IMR-90 (cell line): ENCODE measurements around the gene IGHMBP2. TPM values are rescaled to one million over a fixed set of nuclear protein-coding genes. Genes with fewer than 3 reads are reported as not detected.

Experiments used
- ATAC-seq: fragments of 200-7000 bp; cut with Tn5 transposase; 2 replicates; pipeline ENCODE4 v1.9.1; 2020; ENCODE audit warnings: low read depth, mild to moderate bottlenecking, moderate library complexity
- BruUV-seq: library from RNA; stranded (reverse); fragments of 400-500 nt; replicated peaks from 2 replicates; lab custom pipeline; 2021; lab: Mats Ljungman, UMichigan
- CTCF ChIA-PET: fragments of 300-600 bp; formaldehyde crosslinking; extraction: SDS; loops from one replicate; lab custom pipeline; 2021; ENCODE audit warnings: antibody characterized with exemption; lab: Yijun Ruan, JAX
- POLR2A ChIA-PET: fragments of 300-600 bp; sonication (Branson Sonifier 250); formaldehyde crosslinking; loops from one replicate; lab custom pipeline; 2022; ENCODE audit warnings: antibody characterized with exemption; ENCODE audit not compliant: unreplicated experiment; lab: Charles Lee
- DNase-seq: peaks from one replicate; pipeline ENCODE4 v3.0.0; 2013
- H2AFZ ChIP-seq: replicated peaks from 2 replicates; pipeline ENCODE3; 2013; ENCODE audit warnings: low read length, mild to moderate bottlenecking; ENCODE audit not compliant: poor library complexity
- H2AK5ac ChIP-seq: 2 replicates; pipeline ENCODE4 v1.6.1; 2013; ENCODE audit warnings: low read depth, low read length, inconsistent platforms
- H2AK9ac ChIP-seq: replicated peaks from 2 replicates; pipeline ENCODE3; 2013; ENCODE audit warnings: mild to moderate bottlenecking, low read depth, low read length, moderate library complexity; ENCODE audit not compliant: poor library complexity
- H2BK120ac ChIP-seq: 2 replicates; pipeline ENCODE4 v1.6.1; 2013; ENCODE audit warnings: low read depth, low read length, inconsistent platforms
- H2BK15ac ChIP-seq: 3 replicates; pipeline ENCODE4 v1.6.1; 2013; ENCODE audit warnings: low read depth, low read length, inconsistent platforms
- H2BK20ac ChIP-seq: 2 replicates; pipeline ENCODE4 v1.6.1; 2013; ENCODE audit warnings: low read depth, mild to moderate bottlenecking, inconsistent platforms, low read length, moderate library complexity
- H2BK5ac ChIP-seq: 2 replicates; pipeline ENCODE4 v1.6.1; 2013; ENCODE audit warnings: mild to moderate bottlenecking, low read depth, low read length, inconsistent platforms; ENCODE audit not compliant: poor library complexity, severe bottlenecking
- H3K14ac ChIP-seq: replicated peaks from 2 replicates; pipeline ENCODE4 v1.6.1; 2013; ENCODE audit warnings: low read depth, low read length, inconsistent platforms
- H3K18ac ChIP-seq: 2 replicates; pipeline ENCODE4 v1.6.1; 2013; ENCODE audit warnings: low read depth, low read length, control low read depth
- H3K23ac ChIP-seq: 2 replicates; pipeline ENCODE4 v1.6.1; 2013; ENCODE audit warnings: low read depth, low read length, inconsistent platforms
- H3K27ac ChIP-seq: 2 replicates; pipeline ENCODE4 v1.5.1; 2013; ENCODE audit warnings: mild to moderate bottlenecking, control low read depth, low read length; ENCODE audit not compliant: insufficient read depth
- H3K27me3 ChIP-seq: 2 replicates; pipeline ENCODE4 v1.6.1; 2013; ENCODE audit warnings: low read length; ENCODE audit not compliant: control insufficient read depth, insufficient read depth
- H3K36me3 ChIP-seq: 2 replicates; pipeline ENCODE4 v1.6.1; 2013; ENCODE audit warnings: low read length, mixed read lengths; ENCODE audit not compliant: control insufficient read depth, insufficient read depth
- H3K4ac ChIP-seq: 2 replicates; pipeline ENCODE4 v1.6.1; 2013; ENCODE audit warnings: low read depth, low read length, inconsistent platforms
- H3K4me1 ChIP-seq: 2 replicates; pipeline ENCODE4 v1.6.1; 2013; ENCODE audit warnings: low read length, mixed read lengths; ENCODE audit not compliant: control insufficient read depth, insufficient read depth
- H3K4me2 ChIP-seq: 2 replicates; pipeline ENCODE4 v1.6.1; 2013; ENCODE audit warnings: low read depth, mild to moderate bottlenecking, control low read depth, low read length, moderate library complexity
- H3K4me3 ChIP-seq: 2 replicates; pipeline ENCODE4 v1.5.1; 2013; ENCODE audit warnings: low read depth, mild to moderate bottlenecking, control low read depth, low read length, moderate library complexity; ENCODE audit not compliant: insufficient read depth
- H3K56ac ChIP-seq: 2 replicates; pipeline ENCODE4 v1.6.1; 2013; ENCODE audit warnings: low read length, inconsistent platforms; ENCODE audit not compliant: insufficient read depth; ENCODE audit errors: extremely low read depth
- H3K79me1 ChIP-seq, 2 experiments: 2 replicates each; pipeline ENCODE4 v1.6.1; 2013; ENCODE audit warnings: low read length in 2 of 2, inconsistent platforms in 1 of 2, low read depth in 1 of 2
- H3K9ac ChIP-seq: 2 replicates; pipeline ENCODE4 v1.6.1; 2013; ENCODE audit warnings: low read depth, low read length, control low read depth
- H3K9me1 ChIP-seq: 2 replicates; pipeline ENCODE4 v1.6.1; 2013; ENCODE audit warnings: low read length, inconsistent platforms; ENCODE audit not compliant: insufficient read depth
- H3K9me3 ChIP-seq: 2 replicates; pipeline ENCODE4 v1.6.1; 2013; ENCODE audit warnings: low read length; ENCODE audit not compliant: control insufficient read depth, insufficient read depth
- H4K20me1 ChIP-seq: 2 replicates; pipeline ENCODE4 v1.6.1; 2013; ENCODE audit warnings: low read length, inconsistent platforms; ENCODE audit not compliant: insufficient read depth
- H4K5ac ChIP-seq: 2 replicates; pipeline ENCODE4 v1.6.1; 2013; ENCODE audit warnings: mild to moderate bottlenecking, low read depth, low read length, control low read depth
- H4K8ac ChIP-seq, 2 experiments: 2 replicates each; pipeline ENCODE4 v1.6.1; 2013; ENCODE audit warnings: low read depth in 2 of 2, low read length in 2 of 2, control low read depth in 1 of 2, inconsistent platforms in 1 of 2
- H4K91ac ChIP-seq: 2 replicates; pipeline ENCODE4 v1.6.1; 2013; ENCODE audit warnings: low read depth, low read length, inconsistent platforms; ENCODE audit not compliant: insufficient read depth
- NFE2L2 ChIP-seq: fragments of 150-350 bp; IDR thresholded peaks from 2 replicates; pipeline ENCODE4 v1.6.1; 2016; ENCODE audit warnings: low read depth, mild to moderate bottlenecking, low read length
- RAD21 ChIP-seq: IDR thresholded peaks from 2 replicates; pipeline ENCODE4 v1.6.1; 2012; ENCODE audit warnings: low read length, improper control_type of control experiment
- WGBS, 2 experiments: methylation state at CpG; one replicate each; pipeline versions ENCODE4 v1.1.5 to v1.1.7; 2013; ENCODE audit warnings: missing lambda C conversion rate in 2 of 2; ENCODE audit not compliant: insufficient read length in 1 of 2; ENCODE audit errors: extremely low coverage in 2 of 2; 5-methylcytosine and 5-hydroxymethylcytosine counted together
- dilution Hi-C: fragments of 300-500 bp; cut with HindIII; formaldehyde crosslinking; loops from one replicate; pipeline ENCODE4 v1.14.3; 2018; ENCODE audit warnings: low sequenced_read_pairs; ENCODE audit not compliant: unreplicated experiment
- in situ Hi-C: fragments of 300-500 bp; cut with MboI; formaldehyde crosslinking; loops from 3 replicates; pipeline ENCODE4 v1.14.3; 2019; ENCODE audit warnings: low sequenced_read_pairs, inconsistent platforms, mixed read lengths
- intact Hi-C: fragments of 100-400 bp; cut with micrococcal nuclease; formaldehyde crosslinking; loops from 2 replicates; pipeline ENCODE4 v1.10.0; 2022
- polyA plus RNA-seq, 3 experiments: library from polyadenylated mRNA; depleted of rRNA; stranded (reverse); fragments of >200 nt; gene quantifications; 2 replicates each; pipeline ENCODE4 v1.2.3, GENCODE V29; 2012; ENCODE audit warnings: low replicate concordance in 1 of 3
- total RNA-seq: library from RNA; depleted of rRNA; stranded (reverse); fragments of >200 nt; gene quantifications from 2 replicates; pipeline ENCODE4 v1.2.3, GENCODE V29; 2012

IGHMBP2 gene
- total and polyA plus RNA-seq, 2 of the 4 experiments (the other 2 are of a cell fraction) = 4.5 to 11.1 TPM

GRCh38 chr11:68941324-68942094 is 37.8 kb downstream of the IGHMBP2 start:
- H3K9me1 ChIP-seq = peaks cover 4% of the 10 kb centered on the region; the same call in 1 of the 2 replicates
- H3K4me3 ChIP-seq = no peak overlapping the region
- H3K4me1 ChIP-seq = peaks cover 13% of the 10 kb centered on the region
- no peak overlapping the region for H3K4ac ChIP-seq
- H4K5ac ChIP-seq = 0 out of 2 replicates have a peak overlapping the region, but pooled peaks have one; percentile 20
- no peak overlapping the region for H4K91ac ChIP-seq
- H2BK20ac ChIP-seq = no peak overlapping the region
- CTCF ChIA-PET = no interaction called here
- 95% methylated on average over 3 of the region's 18 CpGs; no CpG with 5 or more reads in 1 of the 2 experiments for WGBS, 2 experiments
- H4K20me1 ChIP-seq = no peaks in the 10 kb centered on the region
- DNase-seq (no peak), ATAC-seq (no peak)
- POLR2A ChIA-PET = no interaction called here
- H2BK5ac ChIP-seq = no peak overlapping the region
- in situ Hi-C loops = loop anchor here (25.0 kb wide), 1 partner anchor 721 kb away; no protein-coding TSS in a partner anchor
- peaks cover 35% of the 10 kb centered on the region for H3K36me3 ChIP-seq
- H3K27ac ChIP-seq = peak overlapping the region; percentile 20; the same call in 1 of the 2 replicates
- H3K56ac ChIP-seq = no peak overlapping the region
- H3K18ac ChIP-seq = no peak overlapping the region; the same call in 1 of the 2 replicates
- BruUV-seq = no TSS peak
- no peak overlapping the region for H2BK120ac ChIP-seq
- H3K14ac ChIP-seq = no peak overlapping the region
- no peaks in the 10 kb centered on the region for H3K9me3 ChIP-seq
- H2AK5ac ChIP-seq = peak overlapping the region; percentile 1; the same call in 1 of the 2 replicates
- dilution Hi-C loops = no loop called here
- no peak for TF ChIP-seq NFE2L2
- no peak for TF ChIP-seq RAD21
- intact Hi-C loops = no loop called here
- no peak overlapping the region; the same call in 1 of the 2 replicates for H3K4me2 ChIP-seq
- H3K27me3 ChIP-seq = no peaks in the 10 kb centered on the region
- no peaks in the 10 kb centered on the region for H3K79me1 ChIP-seq
- H2BK15ac ChIP-seq = no peak overlapping the region
- H2AFZ ChIP-seq = no peak overlapping the region
- no peak overlapping the region for H2AK9ac ChIP-seq
- no peak overlapping the region for H3K9ac ChIP-seq
- no peak overlapping the region for H3K23ac ChIP-seq
- no peak overlapping the region for H4K8ac ChIP-seq
